Measurements from ENCODE around the gene CNST. TPM values are rescaled to one million over a fixed set of nuclear protein-coding genes. Genes with fewer than 3 reads are reported as not detected.

The CNST gene
- total RNA-seq, 1 donor from 2014 or later, result 25.6 TPM

DNA sequence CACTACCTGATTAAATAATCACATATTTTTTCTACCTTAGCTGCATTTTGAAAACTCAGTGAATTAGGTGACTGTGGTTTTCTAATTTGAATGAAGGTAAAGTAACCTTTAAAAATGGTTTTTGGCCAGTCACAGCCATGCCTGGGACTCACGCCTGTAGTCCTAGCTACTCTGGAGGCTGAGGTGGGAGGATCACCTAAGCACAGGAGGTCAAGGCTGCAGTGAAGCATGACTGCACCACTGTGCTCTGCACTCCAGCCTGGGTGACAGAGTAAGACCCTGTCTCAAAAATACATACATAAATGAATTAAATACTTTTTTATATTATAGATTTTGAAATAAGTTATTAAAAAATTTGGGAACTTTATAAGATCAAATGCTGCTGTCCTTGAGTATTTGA is 5.7 kb downstream of the CNST start:
- Histone ChIP-seq H3K27ac (no peak overlapping the region), H3K9me3 (ENCODE audit: low read depth) (no peaks in the 10 kb centered on the region), H3K36me3 (no peaks in the 10 kb centered on the region), H3K4me3 (no peak overlapping the region), H3F3A (ENCODE audit: low read depth) (peaks cover 4% of the 10 kb centered on the region), H3K4me2 (no peak overlapping the region), H3K4me1 (no peaks in the 10 kb centered on the region), H3K79me2 (ENCODE audit: low read depth) (peaks cover 90% of the 10 kb centered on the region), H4K20me1 (ENCODE audit: low read depth) (peaks cover 5% of the 10 kb centered on the region), H2AFZ (replicated peaks) (no peak overlapping the region), H3K27me3 (no peaks in the 10 kb centered on the region), H3K9ac (no peak overlapping the region)
- Mint-ChIP-seq H3K27me3 (ENCODE audit: insufficient read depth, low read depth) (no peaks in the 10 kb centered on the region), H3K4me3 (no peak overlapping the region), H3K36me3 (peaks cover 1% of the 10 kb centered on the region), H3K27ac (no peak overlapping the region), H3K9me3 (no peaks in the 10 kb centered on the region), H3K4me1 (peaks cover 9% of the 10 kb centered on the region)
- DNase-seq (ENCODE audit: low spot score), result no peak
- TF ChIP-seq EZH2phosphoT487 (IDR thresholded peaks at IDR 0.05) (no peak), EZH2 (IDR thresholded peaks at IDR 0.05) (no peak)
- TF ChIP-seq, protein P1, sequence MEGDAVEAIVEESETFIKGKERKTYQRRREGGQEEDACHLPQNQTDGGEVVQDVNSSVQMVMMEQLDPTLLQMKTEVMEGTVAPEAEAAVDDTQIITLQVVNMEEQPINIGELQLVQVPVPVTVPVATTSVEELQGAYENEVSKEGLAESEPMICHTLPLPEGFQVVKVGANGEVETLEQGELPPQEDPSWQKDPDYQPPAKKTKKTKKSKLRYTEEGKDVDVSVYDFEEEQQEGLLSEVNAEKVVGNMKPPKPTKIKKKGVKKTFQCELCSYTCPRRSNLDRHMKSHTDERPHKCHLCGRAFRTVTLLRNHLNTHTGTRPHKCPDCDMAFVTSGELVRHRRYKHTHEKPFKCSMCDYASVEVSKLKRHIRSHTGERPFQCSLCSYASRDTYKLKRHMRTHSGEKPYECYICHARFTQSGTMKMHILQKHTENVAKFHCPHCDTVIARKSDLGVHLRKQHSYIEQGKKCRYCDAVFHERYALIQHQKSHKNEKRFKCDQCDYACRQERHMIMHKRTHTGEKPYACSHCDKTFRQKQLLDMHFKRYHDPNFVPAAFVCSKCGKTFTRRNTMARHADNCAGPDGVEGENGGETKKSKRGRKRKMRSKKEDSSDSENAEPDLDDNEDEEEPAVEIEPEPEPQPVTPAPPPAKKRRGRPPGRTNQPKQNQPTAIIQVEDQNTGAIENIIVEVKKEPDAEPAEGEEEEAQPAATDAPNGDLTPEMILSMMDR (IDR thresholded peaks at IDR 0.05), result no peak

GRCh38 chr1:246572785-246573184 is 6.5 kb downstream of the CNST start:
- Histone ChIP-seq H3K4me3 (no peak overlapping the region), H3K4me2 (no peak overlapping the region), H3K27me3 (no peaks in the 10 kb centered on the region), H3F3A (ENCODE audit: low read depth) (no peaks in the 10 kb centered on the region), H4K20me1 (ENCODE audit: low read depth) (peaks cover 5% of the 10 kb centered on the region), H3K4me1 (no peaks in the 10 kb centered on the region), H3K9ac (no peak overlapping the region), H2AFZ (replicated peaks) (no peak overlapping the region), H3K9me3 (ENCODE audit: low read depth) (no peaks in the 10 kb centered on the region), H3K27ac (no peak overlapping the region), H3K79me2 (ENCODE audit: low read depth) (peaks cover 86% of the 10 kb centered on the region), H3K36me3 (no peaks in the 10 kb centered on the region)
- no peak for DNase-seq (ENCODE audit: low spot score)
- Mint-ChIP-seq H3K27me3 (ENCODE audit: insufficient read depth, low read depth) (no peaks in the 10 kb centered on the region), H3K9me3 (no peaks in the 10 kb centered on the region), H3K36me3 (peaks cover 1% of the 10 kb centered on the region), H3K27ac (no peak overlapping the region), H3K4me1 (peaks cover 7% of the 10 kb centered on the region), H3K4me3 (no peak overlapping the region)
- no peak for TF ChIP-seq EZH2 (IDR thresholded peaks at IDR 0.05)
- TF ChIP-seq, protein P1 (IDR thresholded peaks at IDR 0.05), result no peak
- TF ChIP-seq EZH2phosphoT487 (IDR thresholded peaks at IDR 0.05), result no peak

DNA sequence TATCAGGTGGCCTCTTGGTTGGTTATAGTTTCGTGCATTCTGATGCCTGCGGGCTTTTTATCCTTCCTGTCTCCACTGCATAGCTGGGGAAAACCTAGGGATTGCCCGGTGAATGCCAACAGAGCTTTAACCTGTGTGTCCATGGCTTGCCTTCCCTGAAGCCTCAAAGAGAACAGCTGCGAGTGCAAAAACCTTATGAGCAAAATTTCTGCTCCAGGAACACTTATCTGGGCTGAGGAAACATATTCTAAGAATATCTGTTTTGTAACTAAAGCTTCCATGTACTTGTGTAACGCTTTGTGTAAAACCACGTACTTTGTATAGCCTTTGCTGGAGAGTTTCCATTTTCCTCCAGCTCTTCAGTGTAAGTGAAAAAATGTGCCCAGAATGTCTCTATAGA is 7.2 kb downstream of the CNST start:
- no peak for DNase-seq (ENCODE audit: low spot score)
- Mint-ChIP-seq H3K4me1 (peaks cover 5% of the 10 kb centered on the region), H3K27ac (no peak overlapping the region), H3K4me3 (no peak overlapping the region), H3K9me3 (no peaks in the 10 kb centered on the region), H3K27me3 (ENCODE audit: insufficient read depth, low read depth) (no peaks in the 10 kb centered on the region), H3K36me3 (peaks cover 1% of the 10 kb centered on the region)
- H3K9ac ChIP-seq, result no peak overlapping the region
- H3K36me3 ChIP-seq, result no peaks in the 10 kb centered on the region
- H4K20me1 ChIP-seq (ENCODE audit: low read depth), result peaks cover 5% of the 10 kb centered on the region
- H3K4me2 ChIP-seq, result no peak overlapping the region
- no peaks in the 10 kb centered on the region for H3K9me3 ChIP-seq (ENCODE audit: low read depth)
- no peak overlapping the region for H3K4me3 ChIP-seq
- no peaks in the 10 kb centered on the region for H3K27me3 ChIP-seq
- TF ChIP-seq, protein P1 (IDR thresholded peaks at IDR 0.05), result no peak
- TF ChIP-seq EZH2 (IDR thresholded peaks at IDR 0.05) (no peak), EZH2phosphoT487 (IDR thresholded peaks at IDR 0.05) (no peak)
- H3K27ac ChIP-seq, result no peak overlapping the region
- no peak overlapping the region for H2AFZ ChIP-seq (replicated peaks)
- peaks cover 79% of the 10 kb centered on the region for H3K79me2 ChIP-seq (ENCODE audit: low read depth)
- H3K4me1 ChIP-seq, result no peaks in the 10 kb centered on the region
- no peaks in the 10 kb centered on the region for H3F3A ChIP-seq (ENCODE audit: low read depth)

DNA sequence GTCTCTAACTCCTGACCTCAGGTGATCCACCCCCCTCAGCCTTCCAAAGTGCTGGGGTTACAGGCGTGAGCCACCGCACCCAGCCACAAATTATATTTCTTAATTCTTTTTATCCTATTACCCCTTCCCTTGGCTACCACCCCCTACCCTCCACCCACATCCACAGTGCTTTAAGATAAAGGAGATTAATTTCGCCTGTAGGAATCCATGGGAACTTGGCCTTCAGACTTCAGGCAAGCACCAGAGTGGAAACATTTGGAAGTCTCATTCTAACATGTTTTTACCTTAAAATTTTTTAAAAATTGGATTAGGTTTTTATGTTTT is 10.4 kb downstream of the CNST start:
- H3K79me2 ChIP-seq (ENCODE audit: low read depth), result peaks cover 60% of the 10 kb centered on the region
- no peaks in the 10 kb centered on the region for H3K36me3 ChIP-seq
- no peak for TF ChIP-seq EZH2 (IDR thresholded peaks at IDR 0.05)
- TF ChIP-seq EZH2phosphoT487 (IDR thresholded peaks at IDR 0.05), result no peak
- TF ChIP-seq, protein P1 (IDR thresholded peaks at IDR 0.05), result no peak
- H3K4me3 ChIP-seq, result no peak overlapping the region
- H3K27ac Mint-ChIP-seq, result no peak overlapping the region
- no peaks in the 10 kb centered on the region for H3K9me3 Mint-ChIP-seq
- H3F3A ChIP-seq (ENCODE audit: low read depth), result no peaks in the 10 kb centered on the region
- no peak overlapping the region for H3K27ac ChIP-seq
- H3K27me3 ChIP-seq, result no peaks in the 10 kb centered on the region
- H2AFZ ChIP-seq (replicated peaks), result no peak overlapping the region
- H3K36me3 Mint-ChIP-seq, result peaks cover 1% of the 10 kb centered on the region
- no peaks in the 10 kb centered on the region for H3K27me3 Mint-ChIP-seq (ENCODE audit: insufficient read depth, low read depth)
- DNase-seq (ENCODE audit: low spot score), result no peak
- H3K4me1 ChIP-seq, result no peaks in the 10 kb centered on the region
- H3K4me2 ChIP-seq, result no peak overlapping the region
- peaks cover 5% of the 10 kb centered on the region for H3K4me1 Mint-ChIP-seq
- no peaks in the 10 kb centered on the region for H4K20me1 ChIP-seq (ENCODE audit: low read depth)
- no peak overlapping the region for H3K9ac ChIP-seq
- no peak overlapping the region for H3K4me3 Mint-ChIP-seq
- H3K9me3 ChIP-seq (ENCODE audit: low read depth), result no peaks in the 10 kb centered on the region

All from neural progenitor cell (in vitro differentiated cells).